Brain microvascular endothelial cell (primary cell): ENCODE results near the gene TFR2.
A peak's percentile ranks its signal among the peaks of the same experiment; 100 is the strongest.

Experiments
- DNase-seq: peaks from one replicate; pipeline ENCODE4 v3.0.0-alpha.2; 2020
- H3K27ac ChIP-seq: fragments of 250-450 bp; sonication (Bioruptor Pico); 2 replicates; pipeline ENCODE4 v1.5.1; 2020; ENCODE audit warnings: mild to moderate bottlenecking, moderate library complexity
- H3K27me3 ChIP-seq: fragments of 250-450 bp; sonication (Bioruptor Pico); replicated peaks from 2 replicates; pipeline ENCODE4 v1.5.1; 2020; ENCODE audit warnings: mild to moderate bottlenecking
- H3K36me3 ChIP-seq: fragments of 250-450 bp; sonication (Bioruptor Pico); replicated peaks from 2 replicates; pipeline ENCODE4 v1.5.1; 2020; ENCODE audit warnings: mild to moderate bottlenecking
- H3K4me3 ChIP-seq: 2 replicates; pipeline ENCODE4 v1.5.1; 2011; ENCODE audit warnings: low read depth, mild to moderate bottlenecking, control low read depth, low read length, moderate library complexity
- in situ Hi-C: cut with HindIII; loops from 2 replicates; pipeline ENCODE4 v1.10.0; 2017; ENCODE audit warnings: low sequenced_read_pairs, low pct_ligation_motif_present
- TF ChIP-seq, protein P1 (sequence below): IDR thresholded peaks from 2 replicates; pipeline ENCODE4 v1.5.1; 2011; ENCODE audit warnings: low read depth, mild to moderate bottlenecking, moderate library complexity, low read length, control low read depth, inconsistent platforms; ENCODE audit errors: missing control alignments

The TFR2 gene

DNA sequence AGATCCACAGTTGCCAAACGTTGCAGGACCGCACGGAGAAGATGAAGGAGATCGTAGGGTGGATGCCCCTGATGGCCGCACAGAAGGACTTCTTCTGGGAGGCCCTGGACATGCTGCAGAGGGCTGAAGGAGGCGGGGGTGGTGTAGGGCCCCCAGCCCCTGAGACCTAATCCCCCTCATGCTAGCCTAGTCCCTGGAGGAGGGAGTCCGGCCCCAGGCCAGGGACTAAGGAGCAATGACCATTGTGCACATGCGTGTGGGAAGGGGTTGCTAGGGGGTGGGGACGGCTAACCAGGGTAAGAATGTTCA, 40.7 kb downstream of the TFR2 start:
- Histone ChIP-seq H3K27ac (no peak overlapping the region), H3K27me3 (no peaks in the 10 kb centered on the region), H3K4me3 (no peak overlapping the region), H3K36me3 (no peaks in the 10 kb centered on the region)
- TF ChIP-seq, protein P1, sequence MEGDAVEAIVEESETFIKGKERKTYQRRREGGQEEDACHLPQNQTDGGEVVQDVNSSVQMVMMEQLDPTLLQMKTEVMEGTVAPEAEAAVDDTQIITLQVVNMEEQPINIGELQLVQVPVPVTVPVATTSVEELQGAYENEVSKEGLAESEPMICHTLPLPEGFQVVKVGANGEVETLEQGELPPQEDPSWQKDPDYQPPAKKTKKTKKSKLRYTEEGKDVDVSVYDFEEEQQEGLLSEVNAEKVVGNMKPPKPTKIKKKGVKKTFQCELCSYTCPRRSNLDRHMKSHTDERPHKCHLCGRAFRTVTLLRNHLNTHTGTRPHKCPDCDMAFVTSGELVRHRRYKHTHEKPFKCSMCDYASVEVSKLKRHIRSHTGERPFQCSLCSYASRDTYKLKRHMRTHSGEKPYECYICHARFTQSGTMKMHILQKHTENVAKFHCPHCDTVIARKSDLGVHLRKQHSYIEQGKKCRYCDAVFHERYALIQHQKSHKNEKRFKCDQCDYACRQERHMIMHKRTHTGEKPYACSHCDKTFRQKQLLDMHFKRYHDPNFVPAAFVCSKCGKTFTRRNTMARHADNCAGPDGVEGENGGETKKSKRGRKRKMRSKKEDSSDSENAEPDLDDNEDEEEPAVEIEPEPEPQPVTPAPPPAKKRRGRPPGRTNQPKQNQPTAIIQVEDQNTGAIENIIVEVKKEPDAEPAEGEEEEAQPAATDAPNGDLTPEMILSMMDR = no peak
- in situ Hi-C loops = no loop called here
- DNase-seq = no peak

DNA sequence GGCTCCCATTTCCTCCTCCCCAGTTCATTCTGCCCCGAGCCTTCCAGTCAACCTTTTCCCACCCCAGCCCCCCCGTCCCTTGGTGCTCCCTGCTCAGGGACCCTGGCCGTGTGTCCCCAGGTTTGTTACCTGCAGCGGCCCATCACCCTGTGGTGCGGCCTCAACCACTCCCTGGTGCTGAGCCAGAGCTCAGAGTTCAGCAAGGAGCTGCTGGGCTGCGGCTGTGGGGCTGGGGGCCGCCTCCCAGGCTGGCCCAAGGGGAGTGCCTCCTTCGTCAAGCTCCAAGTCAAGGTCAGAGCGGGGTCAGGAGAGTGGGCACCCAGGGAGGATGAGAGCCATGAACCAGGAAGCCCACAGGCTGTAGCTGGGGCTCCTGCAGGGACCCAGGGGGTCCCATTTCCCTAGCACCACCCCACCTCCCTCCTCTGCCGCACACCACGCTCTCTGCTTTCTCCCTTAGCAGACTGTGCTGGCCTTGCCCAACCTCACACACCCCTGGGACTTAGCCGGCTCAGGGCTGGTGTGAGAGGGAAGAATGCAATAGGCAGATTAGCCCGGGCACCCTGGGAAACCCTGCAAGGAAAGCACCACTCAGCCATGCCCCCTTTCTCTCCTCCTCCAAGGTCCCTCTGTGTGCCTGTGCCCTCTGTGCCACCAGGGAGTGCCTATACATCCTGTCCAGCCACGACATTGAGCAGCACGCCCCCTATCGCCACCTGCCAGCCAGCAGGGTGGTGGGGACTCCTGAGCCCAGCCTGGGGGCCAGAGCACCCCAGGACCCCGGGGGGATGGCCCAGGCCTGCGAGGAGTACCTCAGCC, 41.2 kb downstream of the TFR2 start:
- H3K27me3 ChIP-seq = no peaks in the 10 kb centered on the region
- in situ Hi-C loops = no loop called here
- H3K4me3 ChIP-seq = no peak overlapping the region
- no peak overlapping the region for H3K27ac ChIP-seq
- TF ChIP-seq, protein P1 = peak; percentile 8
- H3K36me3 ChIP-seq = no peaks in the 10 kb centered on the region
- DNase-seq = no peak

DNA sequence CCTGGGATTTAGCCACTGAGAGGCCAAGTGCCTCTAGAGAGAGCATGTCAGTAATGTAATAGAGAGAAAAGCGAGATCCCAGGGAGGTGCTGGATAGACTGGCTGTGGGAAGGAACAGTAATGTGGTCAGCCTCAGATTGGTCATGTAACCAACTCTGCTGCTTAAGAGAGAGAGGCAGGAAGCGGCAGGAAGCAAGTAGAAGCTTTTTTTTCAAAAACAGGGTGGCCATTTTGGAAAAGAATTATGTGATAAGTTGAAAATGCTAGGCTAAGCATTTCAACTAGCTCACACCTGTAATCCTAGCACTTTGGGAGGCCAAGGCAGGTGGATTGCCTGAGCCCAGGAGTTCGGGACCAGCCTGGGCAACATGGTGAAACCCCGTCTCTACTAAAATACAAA, 42.9 kb downstream of the TFR2 start:
- Histone ChIP-seq H3K27me3 (no peaks in the 10 kb centered on the region), H3K4me3 (no peak overlapping the region), H3K27ac (no peak overlapping the region), H3K36me3 (no peaks in the 10 kb centered on the region)
- no peak for DNase-seq
- in situ Hi-C loops = no loop called here
- TF ChIP-seq, protein P1 = no peak

DNA sequence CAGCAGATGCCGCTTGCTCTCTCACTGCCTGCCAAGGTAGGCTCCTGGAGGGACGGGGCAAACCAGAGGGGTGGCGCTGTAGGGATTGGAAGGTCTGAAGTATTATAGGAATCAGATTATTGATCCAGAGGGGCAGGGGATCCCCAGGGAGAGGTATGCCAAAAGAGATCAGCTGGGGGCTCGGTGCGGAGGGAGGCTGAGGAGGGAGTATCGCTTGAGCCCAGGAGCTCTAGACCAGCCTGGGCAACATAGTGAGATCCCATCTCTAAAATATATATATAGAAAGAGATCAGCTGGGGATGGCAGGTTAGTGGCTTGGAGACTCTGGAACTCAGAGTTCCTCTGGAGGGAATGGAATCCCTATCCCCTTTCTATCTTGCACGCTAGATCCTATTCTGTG, 46.2 kb downstream of the TFR2 start:
- no peak overlapping the region for H3K27ac ChIP-seq
- no peaks in the 10 kb centered on the region for H3K36me3 ChIP-seq
- TF ChIP-seq, protein P1 = no peak
- no peak overlapping the region for H3K4me3 ChIP-seq
- H3K27me3 ChIP-seq = no peaks in the 10 kb centered on the region
- DNase-seq = no peak
- in situ Hi-C loops = no loop called here

DNA sequence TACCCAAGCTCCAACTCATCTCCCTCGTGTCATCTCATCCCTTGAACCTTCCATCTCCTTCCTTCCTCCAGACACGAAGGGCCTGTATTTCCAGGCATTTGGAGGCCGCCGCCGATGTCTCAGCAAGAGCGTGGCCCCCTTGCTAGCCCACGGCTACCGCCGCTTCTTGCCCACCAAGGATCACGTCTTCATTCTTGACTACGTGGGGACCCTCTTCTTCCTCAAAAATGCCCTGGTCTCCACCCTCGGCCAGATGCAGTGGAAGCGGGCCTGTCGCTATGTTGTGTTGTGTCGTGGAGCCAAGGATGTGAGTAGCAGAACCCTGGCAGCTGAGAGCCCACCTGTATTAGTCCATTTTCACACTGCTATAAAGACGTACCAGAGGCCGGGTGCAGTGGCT, 49.8 kb downstream of the TFR2 start:
- no peak for DNase-seq
- in situ Hi-C loops = no loop called here
- Histone ChIP-seq H3K27me3 (no peaks in the 10 kb centered on the region), H3K36me3 (no peaks in the 10 kb centered on the region), H3K4me3 (no peak overlapping the region), H3K27ac (no peak overlapping the region)
- TF ChIP-seq, protein P1 = no peak

DNA sequence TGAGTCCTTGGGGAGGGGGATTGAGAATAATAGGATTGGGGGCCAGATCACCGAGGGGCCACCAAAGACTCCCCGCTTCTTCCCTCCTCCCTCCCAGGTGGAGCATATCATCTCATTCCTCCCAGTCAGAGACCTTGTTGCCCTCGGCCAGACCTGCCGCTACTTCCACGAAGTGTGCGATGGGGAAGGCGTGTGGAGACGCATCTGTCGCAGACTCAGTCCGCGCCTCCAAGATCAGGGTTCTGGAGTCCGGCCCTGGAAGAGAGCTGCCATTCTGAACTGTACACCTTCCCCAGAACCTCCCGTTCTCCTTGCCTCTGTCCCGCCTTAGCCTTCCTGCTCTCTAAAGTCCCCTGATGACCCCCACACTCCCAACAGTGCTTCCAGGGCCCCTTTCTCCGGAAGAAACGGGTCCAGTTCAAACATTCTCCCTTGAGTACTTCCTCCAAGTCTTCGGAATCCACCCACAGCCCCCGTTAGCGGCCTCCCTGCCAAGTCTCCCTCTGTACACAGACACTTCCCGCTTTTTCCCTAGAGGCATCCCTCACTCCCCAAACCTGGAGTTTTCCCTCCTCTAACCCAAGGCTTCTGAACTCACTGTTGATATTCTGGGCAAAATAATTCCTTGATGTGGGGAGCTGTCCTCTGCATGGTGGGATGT, 51.1 kb downstream of the TFR2 start:
- TF ChIP-seq, protein P1 = no peak
- H3K27me3 ChIP-seq = no peaks in the 10 kb centered on the region
- peak overlapping the region; percentile 5 for H3K4me3 ChIP-seq
- in situ Hi-C loops = no loop called here
- DNase-seq = no peak
- no peaks in the 10 kb centered on the region for H3K36me3 ChIP-seq
- no peak overlapping the region for H3K27ac ChIP-seq
